Lung (tissue), 16 donors: ENCODE measurements around the gene DYTN. TPM values are rescaled to one million over a fixed set of nuclear protein-coding genes. Genes with fewer than 3 reads are reported as not detected.

Experiments used
- ATAC-seq: fragments of 200-7000 bp; cut with Tn5 transposase; one replicate; pipeline ENCODE4 v1.9.1; 2020; ENCODE audit warnings: moderate number of reproducible peaks; ENCODE audit not compliant: insufficient read depth, low FRiP score
- DNase-seq, 3 donors: peaks; one replicate each; pipeline ENCODE4 v3.0.0-alpha.2; 2013 to 2017
- H3K27ac ChIP-seq, 2 donors: one replicate each; pipeline ENCODE4 v1.5.1; 2013; ENCODE audit warnings: mild to moderate bottlenecking in 2 of 2, moderate library complexity in 2 of 2, control low read depth in 1 of 2, inconsistent platforms in 1 of 2, low read depth in 1 of 2, low read length in 1 of 2
- H3K27me3 ChIP-seq, 3 donors: one replicate each; pipeline ENCODE4 v1.5.1; 2013; ENCODE audit warnings: low read length in 2 of 3; ENCODE audit not compliant: control insufficient read depth in 3 of 3, insufficient read depth in 3 of 3
- H3K36me3 ChIP-seq, 4 donors: one replicate each; pipeline ENCODE4 v1.5.1; 2013; ENCODE audit warnings: low read length in 4 of 4, mild to moderate bottlenecking in 1 of 4, moderate library complexity in 1 of 4; ENCODE audit not compliant: control insufficient read depth in 4 of 4, insufficient read depth in 4 of 4
- H3K4me1 ChIP-seq, 5 donors: one replicate each; pipeline ENCODE4 v1.5.1; 2013; ENCODE audit warnings: low read length in 5 of 5, mild to moderate bottlenecking in 2 of 5, moderate library complexity in 1 of 5; ENCODE audit not compliant: control insufficient read depth in 5 of 5, insufficient read depth in 5 of 5
- H3K4me3 ChIP-seq: one replicate; pipeline ENCODE4 v1.5.1; 2013; ENCODE audit warnings: mild to moderate bottlenecking, control low read depth, moderate library complexity
- H3K9ac ChIP-seq, 2 donors: one replicate each; pipeline ENCODE4 v1.5.1; 2013; ENCODE audit warnings: low read length in 2 of 2, control low read depth in 1 of 2; ENCODE audit not compliant: insufficient read depth in 1 of 2
- H3K9me3 ChIP-seq, 4 donors: one replicate each; pipeline ENCODE4 v1.5.1; 2013; ENCODE audit warnings: low read length in 3 of 4, mild to moderate bottlenecking in 1 of 4, moderate library complexity in 1 of 4; ENCODE audit not compliant: control insufficient read depth in 4 of 4, insufficient read depth in 3 of 4
- CTCF ChIP-seq: IDR thresholded peaks from 2 replicates; pipeline ENCODE4 v1.5.1; 2012; ENCODE audit warnings: mild to moderate bottlenecking; ENCODE audit errors: control extremely low read depth, extremely low read depth
- WGBS, 2 donors: extraction: QIAGEN DNeasy Blood & Tissue Kit; methylation state at CpG; one replicate each; pipeline ENCODE4 v1.1.7; 2013; 5-methylcytosine and 5-hydroxymethylcytosine counted together
- long read RNA-seq, 5 donors: transcript quantifications; one replicate each; lab custom pipeline, GENCODE V29; 2026
- polyA plus RNA-seq, 2 donors: library from polyadenylated mRNA; stranded (reverse); fragments of 200-250 nt; gene quantifications; one replicate each; pipeline ENCODE4 v1.2.1, GENCODE V29; 2013
- total RNA-seq, 2 donors: library from RNA; depleted of rRNA in 1 of 2; stranded (reverse); fragments of >200 nt in 1 of 2; gene quantifications; one replicate each; pipeline ENCODE4 v1.2.1, GENCODE V29; 2014 to 2021
- donor health status: control.
- donor health status: control.
- donor health status: Bipolar disorder and iron deficiency.
- donor health status: healthy.
- donor health status: DM: yes; HTN: yes; CAD: no.

DYTN gene
- total RNA-seq, result not detected
- under 1 TPM in 1 of 2 donors, not detected in 1; 0.07 TPM for polyA plus RNA-seq
- long read RNA-seq, donor 1, result 0 reads
- long read RNA-seq, donor 2, result 0 reads
- long read RNA-seq, donor 3, result 0 reads
- long read RNA-seq, donor 4, result 0 reads
- long read RNA-seq, donor 5, result 0 reads

GRCh38 chr2:206718296-206718695 is at the start of gene DYTN:
Gene DYTN (minus strand): TSS chr2:206718396. CDS start chr2:206718279, 117 bp downstream.
- WGBS, 2 donors, result 82 to 88% methylated on average over 1 of the region's 1 CpG
- Histone ChIP-seq H3K27me3 (no peaks in the 10 kb centered on the region), H3K9me3 (no peaks in the 10 kb centered on the region), H3K36me3 (no peaks in the 10 kb centered on the region), H3K27ac (no peak within 1 kb of the TSS), H3K4me3 (no peak within 1 kb of the TSS), H3K4me1 (no peaks in the 10 kb centered on the region), H3K9ac (no peak within 1 kb of the TSS)
- no peak for TF ChIP-seq CTCF
- DNase-seq (no peak), ATAC-seq (no peak)

GRCh38 chr2:206766057-206766930 is 48.1 kb upstream of the DYTN start:
- no peak for TF ChIP-seq CTCF
- Histone ChIP-seq H3K9ac (peak overlapping the region in 1 of 2 donors; percentile 97), H3K27ac (peak overlapping the region; percentile 92 to 94), H3K27me3 (peaks cover 0 to 3% (median 0%) of the 10 kb centered on the region in 3 donors), H3K36me3 (peaks cover 0 to 21% (median 10%) of the 10 kb centered on the region in 4 donors), H3K4me3 (peak overlapping the region; percentile 56), H3K4me1 (peaks cover 0 to 10% (median 0%) of the 10 kb centered on the region in 5 donors), H3K9me3 (no peaks in the 10 kb centered on the region)
- DNase-seq (no peak), ATAC-seq (no peak)
- WGBS, 2 donors, result 37 to 38% methylated on average over 12 of the region's 12 CpGs

GRCh38 chr2:206765242-206766056 is 47.3 kb upstream of the DYTN start, which contains the start of the genes FASTKD2 and MDH1B:
Gene FASTKD2 (plus strand): TSS chr2:206765606. CDS start chr2:206766694, 1,088 bp downstream.
Gene MDH1B (minus strand): TSS chr2:206765328. CDS start chr2:206765271, 57 bp downstream.
- Histone ChIP-seq H3K36me3 (peaks cover 0 to 17% (median 9%) of the 10 kb centered on the region in 4 donors), H3K27me3 (peaks cover 0 to 4% (median 0%) of the 10 kb centered on the region in 3 donors), H3K9ac (peak within 1 kb of the TSS; percentile 88 to 97), H3K27ac (peak within 1 kb of the TSS; percentile 92 to 94), H3K9me3 (no peaks in the 10 kb centered on the region), H3K4me3 (peak within 1 kb of the TSS; percentile 56), H3K4me1 (peaks cover 0 to 10% (median 0%) of the 10 kb centered on the region in 5 donors)
- ATAC-seq (peak; percentile 95), DNase-seq (peak; percentile 91 to 97 (median 97))
- 0 to 1% methylated on average over 46 of the region's 46 CpGs for WGBS, 2 donors
- TF ChIP-seq CTCF, result no peak
